Mucosa of gallbladder (tissue), 1 donor: ENCODE results near the gene BNIP5. TPM values are rescaled to one million over a fixed set of nuclear protein-coding genes. Genes with fewer than 3 reads are reported as not detected.
A peak's percentile ranks its signal among the peaks of the same experiment; 100 is the strongest.

Experiments
- DNase-seq: peaks from one replicate; pipeline ENCODE4 v3.0.0-alpha.2; 2020; ENCODE audit warnings: low spot score
- total RNA-seq: library from RNA; stranded (reverse); gene quantifications from one replicate; pipeline ENCODE4 v1.2.1, GENCODE V29; 2021
- donor health status: DM: no; HTN: no; CAD: no.

BNIP5 gene
- total RNA-seq, 1 donor from 2014 or later = 7.4 TPM

GRCh38 chr6:36296240-36296639 lies 40.4 kb downstream of the BNIP5 start:
- no peak for DNase-seq

GRCh38 chr6:36292170-36292569 lies 44.5 kb downstream of the BNIP5 start:
- DNase-seq = no peak

GRCh38 chr6:36290668-36291620 lies 45.7 kb downstream of the BNIP5 start:
- peak; percentile 76 for DNase-seq

- no peak for DNase-seq
Observed at GRCh38 chr6:36289281-36289878, 47.3 kb downstream of the BNIP5 start.

- no peak for DNase-seq
Observed at GRCh38 chr6:36286858-36287257, 49.8 kb downstream of the BNIP5 start.

GRCh38 chr6:36285797-36286196 lies 50.9 kb downstream of the BNIP5 start:
- DNase-seq = no peak

- no peak for DNase-seq
Observed at GRCh38 chr6:36285187-36285671, 51.5 kb downstream of the BNIP5 start.

- DNase-seq = no peak
Observed at GRCh38 chr6:36284359-36284758, 52.3 kb downstream of the BNIP5 start.

- DNase-seq = no peak
Observed at GRCh38 chr6:36283608-36284007, 53.1 kb downstream of the BNIP5 start.

- no peak for DNase-seq
Observed at GRCh38 chr6:36280983-36281382, 55.7 kb downstream of the BNIP5 start.

GRCh38 chr6:36280467-36280866 lies 56.2 kb downstream of the BNIP5 start:
- DNase-seq = no peak

- DNase-seq = no peak
Observed at GRCh38 chr6:36277946-36278470, 58.7 kb downstream of the BNIP5 start.

GRCh38 chr6:36276581-36277536 lies 59.8 kb downstream of the BNIP5 start:
- DNase-seq = no peak

GRCh38 chr6:36273802-36274514 lies 62.7 kb downstream of the BNIP5 start:
- no peak for DNase-seq

- DNase-seq = no peak
Observed at GRCh38 chr6:36273067-36273466, 63.6 kb downstream of the BNIP5 start.

- no peak for DNase-seq
Observed at GRCh38 chr6:36272234-36272633, 64.5 kb downstream of the BNIP5 start.

- DNase-seq = no peak
Observed at GRCh38 chr6:36269834-36270705, 66.6 kb downstream of the BNIP5 start, which contains the start of gene PNPLA1. Gene PNPLA1, plus strand, starts transcription at chr6:36270060. Its CDS starts 400 bp downstream, at chr6:36270460.

- no peak for DNase-seq
Observed at GRCh38 chr6:36268478-36269275, 68.0 kb downstream of the BNIP5 start.
